Endodermal cell (in vitro differentiated cells): Measurements from ENCODE around the gene UCKL1. TPM values are rescaled to one million over a fixed set of nuclear protein-coding genes. Genes with fewer than 3 reads are reported as not detected.

Source experiments
- DNase-seq: peaks from one replicate; pipeline ENCODE4 v3.0.0-alpha.2; 2017
- H3K27ac ChIP-seq: 2 replicates; pipeline ENCODE4 v1.5.1; 2013; ENCODE audit warnings: mild to moderate bottlenecking, low read depth, low read length, moderate library complexity
- H3K27me3 ChIP-seq: 2 replicates; pipeline ENCODE4 v1.6.1; 2013; ENCODE audit warnings: mild to moderate bottlenecking, low read length, moderate library complexity; ENCODE audit not compliant: insufficient read depth, control insufficient read depth, poor library complexity, severe bottlenecking
- H3K36me3 ChIP-seq: 2 replicates; pipeline ENCODE4 v1.7.0; 2013; ENCODE audit warnings: mild to moderate bottlenecking, low read length, moderate library complexity; ENCODE audit not compliant: control insufficient read depth, insufficient read depth
- H3K4me1 ChIP-seq: one replicate; pipeline ENCODE4 v1.7.0; 2013; ENCODE audit warnings: low read length; ENCODE audit not compliant: control insufficient read depth, insufficient read depth
- H3K4me3 ChIP-seq: 2 replicates; pipeline ENCODE4 v1.5.1; 2013; ENCODE audit warnings: mild to moderate bottlenecking, low read length, moderate library complexity
- H3K9ac ChIP-seq: 2 replicates; pipeline ENCODE4 v1.6.1; 2013; ENCODE audit warnings: mild to moderate bottlenecking, low read length, moderate library complexity; ENCODE audit not compliant: poor library complexity, severe bottlenecking; ENCODE audit errors: extremely low read depth
- H3K9me3 ChIP-seq: 2 replicates; pipeline ENCODE4 v1.6.1; 2013; ENCODE audit warnings: mild to moderate bottlenecking, low read length, moderate library complexity; ENCODE audit not compliant: control insufficient read depth
- H3K27ac Mint-ChIP-seq: 2 replicates; pipeline ENCODE4 v1.8.0; 2020; ENCODE audit warnings: mixed read lengths
- H3K27me3 Mint-ChIP-seq: 2 replicates; pipeline ENCODE4 v1.8.0; 2021; ENCODE audit warnings: mild to moderate bottlenecking, mixed read lengths; ENCODE audit not compliant: insufficient read depth
- H3K36me3 Mint-ChIP-seq: 2 replicates; pipeline ENCODE4 v1.8.0; 2020; ENCODE audit warnings: low read depth, mixed read lengths
- H3K4me1 Mint-ChIP-seq: 2 replicates; pipeline ENCODE4 v1.8.0; 2020; ENCODE audit warnings: mixed read lengths
- H3K4me3 Mint-ChIP-seq: 2 replicates; pipeline ENCODE4 v1.8.0; 2020; ENCODE audit warnings: mild to moderate bottlenecking, moderate library complexity, mixed read lengths
- H3K9me3 Mint-ChIP-seq: 2 replicates; pipeline ENCODE4 v1.8.0; 2020; ENCODE audit warnings: mild to moderate bottlenecking, mixed read lengths
- CTCF ChIP-seq: fragments of 200-600 bp; sonication (generic); conservative IDR thresholded peaks from 2 replicates; pipeline ENCODE4 v1.5.0; 2021; ENCODE audit warnings: antibody characterized with exemption, mild to moderate bottlenecking
- WGBS, 2 experiments: methylation state at CpG; one replicate each; pipeline versions ENCODE4 v1.1.5 to v1.1.7; 2013; ENCODE audit warnings: missing lambda C conversion rate in 2 of 2, mixed read lengths in 1 of 2; ENCODE audit not compliant: insufficient coverage in 1 of 2, insufficient read length in 1 of 2; 5-methylcytosine and 5-hydroxymethylcytosine counted together
- total RNA-seq, 2 donors: library from RNA; stranded (reverse); fragmentation: NEBNext Ultra II Directional in 1 of 2; extraction: Animal tissue kit (Norgen Biotek cat#: 25700) in 1 of 2; gene quantifications; 2 replicates in 1 of 2; 3 replicates in 1 of 2; pipeline ENCODE4 v1.2.1, GENCODE V29; 2021

The UCKL1 gene
- total RNA-seq, 2 donors from 2014 or later, result 36.5 to 47.8 TPM

DNA sequence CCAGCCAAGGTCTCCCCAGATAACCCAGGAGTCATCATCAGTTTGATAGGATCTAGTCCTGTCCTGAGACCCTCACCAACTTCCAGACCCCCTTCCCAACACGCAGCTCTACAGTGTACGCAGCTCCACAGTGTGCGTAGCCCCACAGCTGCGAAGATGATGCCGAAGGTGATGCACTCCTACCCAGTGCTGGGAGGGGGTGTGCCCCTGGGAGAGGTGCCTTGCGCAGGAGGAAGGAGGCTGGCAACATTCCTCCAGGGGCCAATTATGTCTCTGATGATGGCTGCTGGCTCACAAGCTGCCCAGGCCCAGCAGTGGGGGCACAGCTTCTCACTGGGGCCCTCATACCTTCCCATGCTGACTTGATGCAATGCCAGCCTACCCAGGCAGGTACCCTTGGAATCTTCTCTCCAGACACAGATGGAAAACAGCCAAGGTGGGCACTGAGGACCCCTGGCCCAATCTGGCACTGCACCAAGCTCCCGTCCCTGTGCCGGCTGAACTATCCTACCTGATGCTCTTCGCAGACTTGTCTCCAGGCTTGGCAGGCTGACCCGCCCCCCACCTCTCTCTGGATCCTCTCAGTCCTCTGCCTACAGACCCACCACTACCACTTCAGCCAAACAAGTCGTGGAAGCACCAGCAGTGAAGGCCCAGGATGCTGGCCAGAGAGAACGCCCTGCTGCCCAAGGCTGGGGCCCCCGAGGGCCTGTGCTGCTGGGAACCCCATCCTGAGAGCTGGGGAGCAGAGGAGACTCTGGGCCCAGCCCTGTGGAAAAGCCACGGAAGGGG, 12.1 kb upstream of the UCKL1 start:
- Mint-ChIP-seq H3K9me3 (peaks cover 20% of the 10 kb centered on the region), H3K4me1 (peaks cover 3% of the 10 kb centered on the region), H3K27me3 (peaks cover 21% of the 10 kb centered on the region), H3K27ac (no peak overlapping the region), H3K36me3 (peaks cover 35% of the 10 kb centered on the region), H3K4me3 (peak overlapping the region; percentile 70)
- H3K27ac ChIP-seq, result no peak overlapping the region
- no peak for TF ChIP-seq CTCF
- peaks cover 34% of the 10 kb centered on the region for H3K36me3 ChIP-seq
- H3K27me3 ChIP-seq, result peaks cover 10% of the 10 kb centered on the region
- peaks cover 4% of the 10 kb centered on the region for H3K4me1 ChIP-seq
- peak overlapping the region; percentile 57 for H3K9ac ChIP-seq
- H3K9me3 ChIP-seq, result peaks cover 35% of the 10 kb centered on the region
- WGBS, 2 experiments, result 90 to 93% methylated on average over 9 to 14 of the region's 14 CpGs
- peak overlapping the region; percentile 86 for H3K4me3 ChIP-seq
- DNase-seq, result peak; percentile 47

DNA sequence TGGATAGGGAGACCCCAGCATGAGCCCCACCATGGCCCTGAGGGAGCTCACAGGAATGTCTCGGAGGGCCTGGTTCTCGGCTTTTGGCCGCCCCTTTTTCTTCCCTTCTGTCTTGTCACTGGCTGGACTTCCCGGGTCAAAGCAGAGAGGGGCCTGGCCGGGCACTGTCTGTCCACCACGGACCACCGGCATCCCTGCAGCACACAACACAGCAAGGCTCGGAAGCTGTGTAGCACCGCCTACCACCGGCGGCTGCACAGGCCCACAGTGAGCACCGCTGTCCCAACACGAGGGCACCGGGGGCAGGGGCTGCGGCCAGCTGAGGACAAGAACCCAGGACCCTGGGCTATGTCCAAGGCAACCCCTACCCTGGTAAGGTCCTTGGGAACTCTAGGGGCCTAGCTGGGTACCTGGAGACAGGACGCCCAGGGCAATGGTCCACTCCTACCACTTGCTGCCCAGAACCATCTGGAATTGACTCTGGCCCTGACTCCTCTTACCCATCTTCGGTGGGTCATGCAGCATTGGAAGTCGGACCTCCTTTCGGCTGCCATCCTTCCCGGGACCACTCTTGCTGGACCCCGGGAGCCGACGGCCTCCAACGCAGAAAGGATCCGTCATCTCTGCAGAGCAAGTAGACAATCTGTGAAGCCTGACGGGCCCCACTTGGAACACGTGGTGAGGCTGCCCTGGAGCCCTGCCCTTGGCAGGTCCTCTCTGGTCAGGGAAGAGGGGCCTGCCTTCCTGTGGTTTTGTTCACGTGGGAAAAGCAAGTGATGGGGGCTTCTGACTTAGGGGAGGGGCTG, 11.3 kb upstream of the UCKL1 start:
- Histone ChIP-seq H3K27me3 (peaks cover 10% of the 10 kb centered on the region), H3K27ac (no peak overlapping the region), H3K9ac (no peak overlapping the region), H3K4me1 (peaks cover 4% of the 10 kb centered on the region), H3K4me3 (peak overlapping the region; percentile 86), H3K36me3 (peaks cover 34% of the 10 kb centered on the region), H3K9me3 (peaks cover 35% of the 10 kb centered on the region)
- WGBS, 2 experiments, result 93 to 94% methylated on average over 20 to 28 of the region's 28 CpGs
- H3K9me3 Mint-ChIP-seq, result peaks cover 20% of the 10 kb centered on the region
- H3K27ac Mint-ChIP-seq, result no peak overlapping the region
- no peak for TF ChIP-seq CTCF
- peaks cover 3% of the 10 kb centered on the region for H3K4me1 Mint-ChIP-seq
- peak overlapping the region; percentile 70 for H3K4me3 Mint-ChIP-seq
- peaks cover 39% of the 10 kb centered on the region for H3K36me3 Mint-ChIP-seq
- DNase-seq, result no peak
- peaks cover 18% of the 10 kb centered on the region for H3K27me3 Mint-ChIP-seq

DNA sequence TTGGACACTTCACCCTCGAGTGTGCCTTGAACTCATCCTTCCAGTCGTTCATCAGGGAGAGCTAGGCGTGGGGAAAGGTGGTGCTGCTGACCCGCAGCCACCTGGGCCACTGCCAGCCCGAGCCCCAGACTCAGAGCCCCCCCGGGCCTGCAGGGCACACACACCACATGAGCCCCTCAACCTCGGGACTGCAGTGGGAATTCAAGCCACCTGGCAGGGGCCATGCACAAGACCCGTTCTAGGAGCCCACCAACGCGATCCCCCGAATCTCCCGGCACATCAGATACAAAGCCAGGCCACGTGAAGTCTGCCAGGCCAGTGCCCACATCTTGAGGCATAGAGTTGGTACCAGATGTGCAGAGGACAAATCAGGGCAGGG, 10.7 kb upstream of the UCKL1 start:
- Histone ChIP-seq H3K27ac (no peak overlapping the region), H3K4me3 (peak overlapping the region; percentile 45), H3K36me3 (peaks cover 34% of the 10 kb centered on the region), H3K9me3 (peaks cover 35% of the 10 kb centered on the region), H3K27me3 (peaks cover 10% of the 10 kb centered on the region), H3K4me1 (peaks cover 4% of the 10 kb centered on the region), H3K9ac (no peak overlapping the region)
- WGBS, 2 experiments, result 95 to 98% methylated on average over 9 to 13 of the region's 13 CpGs
- Mint-ChIP-seq H3K27me3 (peaks cover 13% of the 10 kb centered on the region), H3K36me3 (peaks cover 42% of the 10 kb centered on the region), H3K9me3 (peaks cover 20% of the 10 kb centered on the region), H3K4me1 (peaks cover 3% of the 10 kb centered on the region), H3K4me3 (no peak overlapping the region), H3K27ac (no peak overlapping the region)
- no peak for TF ChIP-seq CTCF
- DNase-seq, result no peak
